Uterus (tissue), 4 donors: Measurements from ENCODE around the gene NBEA. TPM values are rescaled to one million over a fixed set of nuclear protein-coding genes. Genes with fewer than 3 reads are reported as not detected.

Source experiments
- DNase-seq, 2 donors: peaks; one replicate each; pipeline ENCODE4 v3.0.0-alpha.2; 2019 to 2020
- H3K27ac ChIP-seq, 2 donors: fragments of 200-600 bp; sonication (generic); 1 replicate in 1 of 2; 2 replicates in 1 of 2; pipeline ENCODE4 v1.5.1; 2016 to 2018
- H3K27me3 ChIP-seq, 2 donors: fragments of 200-600 bp; sonication (generic); one replicate each; pipeline ENCODE4 v1.5.1; 2018 to 2019; ENCODE audit warnings: control low read depth in 1 of 2
- H3K36me3 ChIP-seq, 2 donors: fragments of 200-600 bp; sonication (generic); one replicate each; pipeline ENCODE4 v1.5.1; 2019; ENCODE audit warnings: control low read depth in 1 of 2
- H3K4me1 ChIP-seq, 2 donors: fragments of 200-600 bp; sonication (generic); one replicate each; pipeline ENCODE4 v1.5.1; 2018 to 2019; ENCODE audit warnings: control low read depth in 1 of 2
- H3K4me3 ChIP-seq, 2 donors: fragments of 200-600 bp; sonication (generic); 1 replicate in 1 of 2; 2 replicates in 1 of 2; pipeline ENCODE4 v1.5.1; 2018 to 2019; ENCODE audit warnings: mild to moderate bottlenecking in 1 of 2
- H3K9me3 ChIP-seq, 2 donors: fragments of 200-600 bp; sonication (generic); one replicate each; pipeline ENCODE4 v1.5.1; 2019; ENCODE audit warnings: control low read depth in 1 of 2
- POLR2A ChIP-seq, 2 donors: fragments of 450-650 bp; IDR thresholded peaks; one replicate each; pipeline ENCODE4 v1.6.1; 2016; ENCODE audit warnings: antibody characterized with exemption in 2 of 2, mild to moderate bottlenecking in 1 of 2, moderate library complexity in 1 of 2
- intact Hi-C: fragments of 100-400 bp; cut with DNase I; formaldehyde crosslinking; loops from one replicate; pipeline ENCODE4 v1.15.1; 2023; ENCODE audit warnings: low total_unique reads
- total RNA-seq, 4 donors: library from RNA; depleted of rRNA in 3 of 4; stranded (reverse); fragments of >200 nt in 3 of 4; gene quantifications; one replicate each; pipeline versions ENCODE4 v1.1.0 to v1.2.4, GENCODE V29; 2014 to 2023
- TF ChIP-seq, protein P1 (sequence below), 4 experiments: fragments of 200-600 bp in 2 of 4; fragments of 450-650 bp in 2 of 4; sonication (generic) in 2 of 4; IDR thresholded peaks; one replicate each; pipeline ENCODE4 v1.5.1; 2016 to 2019; ENCODE audit warnings: antibody characterized with exemption in 4 of 4, mild to moderate bottlenecking in 2 of 4, moderate library complexity in 1 of 4
- donor health status: DM: yes; HTN: yes; CAD: no.

The NBEA gene
- total RNA-seq, 4 donors from 2014 or later, result 15.6 to 58.1 (median 37.3) TPM

DNA sequence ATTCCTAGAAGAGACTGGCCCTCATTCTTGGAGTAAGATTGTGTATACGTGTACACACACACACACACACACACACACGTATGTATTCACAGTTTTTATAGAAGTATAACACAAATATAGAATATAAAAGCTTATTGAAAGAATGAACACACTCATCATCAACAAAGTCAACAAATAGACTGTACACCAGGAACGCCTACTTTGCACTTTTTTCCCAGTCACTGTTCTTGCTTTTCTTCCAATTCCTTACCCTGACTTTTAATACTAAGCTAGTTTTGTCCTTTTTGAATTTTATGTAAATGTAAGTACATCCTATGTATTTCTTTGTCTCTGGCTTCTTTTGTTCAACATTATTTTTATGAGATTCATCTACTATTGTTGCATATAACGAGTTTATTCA, 269.9 kb downstream of the NBEA start:
- H3K27ac ChIP-seq, result no peak overlapping the region
- no peaks in the 10 kb centered on the region for H3K27me3 ChIP-seq
- TF ChIP-seq, protein P1, sequence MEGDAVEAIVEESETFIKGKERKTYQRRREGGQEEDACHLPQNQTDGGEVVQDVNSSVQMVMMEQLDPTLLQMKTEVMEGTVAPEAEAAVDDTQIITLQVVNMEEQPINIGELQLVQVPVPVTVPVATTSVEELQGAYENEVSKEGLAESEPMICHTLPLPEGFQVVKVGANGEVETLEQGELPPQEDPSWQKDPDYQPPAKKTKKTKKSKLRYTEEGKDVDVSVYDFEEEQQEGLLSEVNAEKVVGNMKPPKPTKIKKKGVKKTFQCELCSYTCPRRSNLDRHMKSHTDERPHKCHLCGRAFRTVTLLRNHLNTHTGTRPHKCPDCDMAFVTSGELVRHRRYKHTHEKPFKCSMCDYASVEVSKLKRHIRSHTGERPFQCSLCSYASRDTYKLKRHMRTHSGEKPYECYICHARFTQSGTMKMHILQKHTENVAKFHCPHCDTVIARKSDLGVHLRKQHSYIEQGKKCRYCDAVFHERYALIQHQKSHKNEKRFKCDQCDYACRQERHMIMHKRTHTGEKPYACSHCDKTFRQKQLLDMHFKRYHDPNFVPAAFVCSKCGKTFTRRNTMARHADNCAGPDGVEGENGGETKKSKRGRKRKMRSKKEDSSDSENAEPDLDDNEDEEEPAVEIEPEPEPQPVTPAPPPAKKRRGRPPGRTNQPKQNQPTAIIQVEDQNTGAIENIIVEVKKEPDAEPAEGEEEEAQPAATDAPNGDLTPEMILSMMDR (IDR thresholded peaks at IDR 0.05), result no peak
- TF ChIP-seq POLR2A (IDR thresholded peaks at IDR 0.05), result no peak
- H3K4me3 ChIP-seq, result no peak overlapping the region
- intact Hi-C loops, result no loop called here
- no peaks in the 10 kb centered on the region for H3K9me3 ChIP-seq
- H3K36me3 ChIP-seq, result no peaks in the 10 kb centered on the region
- DNase-seq, result no peak
- H3K4me1 ChIP-seq, result no peaks in the 10 kb centered on the region

DNA sequence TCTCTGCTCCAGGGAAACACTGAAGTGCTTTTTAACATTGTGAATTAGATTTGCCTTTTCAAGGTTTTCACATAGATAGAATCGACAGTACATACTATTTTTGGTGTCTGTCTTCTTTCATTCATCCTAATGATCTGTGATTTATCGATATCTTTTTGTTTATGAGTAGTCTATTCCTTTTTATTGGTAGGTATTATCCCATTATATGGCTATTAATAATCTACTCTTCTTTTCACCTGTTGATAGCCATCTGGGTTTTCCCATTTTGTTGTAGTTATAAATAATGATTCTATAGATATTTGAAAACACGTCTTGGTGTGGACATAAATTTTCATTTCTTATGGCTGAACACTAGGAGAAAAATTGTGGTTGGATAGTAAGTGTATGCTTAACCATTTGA, 271.8 kb downstream of the NBEA start:
- Histone ChIP-seq H3K27ac (no peak overlapping the region), H3K36me3 (no peaks in the 10 kb centered on the region), H3K4me1 (no peaks in the 10 kb centered on the region), H3K9me3 (no peaks in the 10 kb centered on the region), H3K4me3 (no peak overlapping the region), H3K27me3 (no peaks in the 10 kb centered on the region)
- no peak for DNase-seq
- TF ChIP-seq, protein P1 (IDR thresholded peaks at IDR 0.05), result no peak
- no peak for TF ChIP-seq POLR2A (IDR thresholded peaks at IDR 0.05)
- intact Hi-C loops, result no loop called here

DNA sequence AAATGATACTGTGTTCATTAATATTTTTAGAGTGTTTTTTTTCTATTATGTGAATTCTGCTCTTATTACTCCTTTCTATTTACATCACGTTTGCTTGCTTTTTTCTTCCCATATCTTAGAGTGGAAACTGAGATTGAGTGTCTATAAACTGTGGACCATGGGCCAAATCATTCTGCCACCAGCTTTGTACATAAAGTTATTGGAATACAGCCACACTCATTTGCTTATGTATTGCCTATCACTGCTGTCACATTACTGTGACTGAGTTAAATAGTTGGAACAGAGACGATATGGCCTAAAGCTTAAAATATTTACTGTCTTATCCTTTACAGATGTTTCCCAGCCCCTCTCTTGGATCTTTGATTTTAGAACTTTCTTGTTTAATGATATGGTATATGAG, 274.1 kb downstream of the NBEA start:
- Histone ChIP-seq H3K27ac (no peak overlapping the region), H3K36me3 (no peaks in the 10 kb centered on the region), H3K27me3 (no peaks in the 10 kb centered on the region), H3K9me3 (no peaks in the 10 kb centered on the region), H3K4me1 (no peaks in the 10 kb centered on the region), H3K4me3 (no peak overlapping the region)
- TF ChIP-seq, protein P1 (IDR thresholded peaks at IDR 0.05), result no peak
- no peak for TF ChIP-seq POLR2A (IDR thresholded peaks at IDR 0.05)
- intact Hi-C loops, result no loop called here
- DNase-seq, result no peak

DNA sequence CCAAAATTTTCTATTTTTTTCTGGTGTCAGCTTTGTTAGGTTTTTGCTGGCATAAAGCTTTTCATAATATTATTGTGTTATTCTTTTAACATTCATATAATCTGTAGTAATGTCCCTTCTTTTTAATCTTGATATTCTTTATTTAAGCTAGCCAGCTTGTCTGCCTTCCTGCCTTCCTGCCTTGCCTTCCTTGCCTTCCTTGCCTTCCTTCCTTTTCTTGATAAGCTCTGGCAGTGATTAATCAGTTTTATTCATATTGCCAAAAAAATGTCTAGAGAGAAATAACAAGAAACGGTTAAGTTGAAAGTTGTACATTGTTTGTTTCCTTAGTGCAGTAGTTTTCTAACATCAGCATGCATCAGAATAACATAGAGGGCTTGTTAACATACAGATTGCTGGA, 277.0 kb downstream of the NBEA start:
- Histone ChIP-seq H3K4me1 (no peaks in the 10 kb centered on the region), H3K4me3 (no peak overlapping the region), H3K36me3 (no peaks in the 10 kb centered on the region), H3K9me3 (no peaks in the 10 kb centered on the region), H3K27me3 (no peaks in the 10 kb centered on the region), H3K27ac (no peak overlapping the region)
- intact Hi-C loops, result no loop called here
- no peak for DNase-seq
- no peak for TF ChIP-seq POLR2A (IDR thresholded peaks at IDR 0.05)
- TF ChIP-seq, protein P1 (IDR thresholded peaks at IDR 0.05), result no peak

DNA sequence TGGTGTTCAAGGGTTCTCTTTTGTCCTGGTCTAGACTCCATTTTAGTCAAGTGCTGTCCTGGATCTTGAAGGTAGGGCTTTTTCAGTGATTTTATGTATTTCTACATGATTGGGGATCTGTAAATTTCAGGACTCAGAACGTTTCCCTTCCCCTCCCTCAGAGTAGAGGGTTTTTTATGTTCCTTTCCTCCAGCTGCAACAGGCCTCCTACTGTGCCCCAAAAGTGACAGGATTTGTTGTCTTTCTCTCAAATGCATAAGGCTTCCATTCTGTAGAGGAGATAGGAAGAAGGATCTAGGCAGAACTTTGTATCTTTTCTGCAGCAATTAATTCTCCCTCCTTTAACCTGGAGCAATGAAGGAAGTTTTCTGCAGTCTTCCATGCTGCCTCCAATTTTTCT, 283.1 kb downstream of the NBEA start:
- no peak overlapping the region for H3K4me3 ChIP-seq
- H3K9me3 ChIP-seq, result no peaks in the 10 kb centered on the region
- H3K4me1 ChIP-seq, result no peaks in the 10 kb centered on the region
- intact Hi-C loops, result no loop called here
- H3K27ac ChIP-seq, result no peak overlapping the region
- H3K36me3 ChIP-seq, result no peaks in the 10 kb centered on the region
- DNase-seq, result no peak
- no peaks in the 10 kb centered on the region for H3K27me3 ChIP-seq
- TF ChIP-seq, protein P1 (IDR thresholded peaks at IDR 0.05), result no peak
- no peak for TF ChIP-seq POLR2A (IDR thresholded peaks at IDR 0.05)
